HL-60 (cell line): Measurements from ENCODE around the gene YY1.

Experiments
- DNase-seq, 2 experiments: peaks; one replicate each; pipeline ENCODE4 v3.0.0-alpha.2; 2010 to 2020; ENCODE audit warnings: low read depth in 1 of 2, low spot score in 1 of 2
- H3K27ac ChIP-seq: fragments of 250-450 bp; sonication (Bioruptor Pico); replicated peaks from 2 replicates; pipeline ENCODE4 v1.5.1; 2020; ENCODE audit warnings: mild to moderate bottlenecking, moderate library complexity
- H3K27me3 ChIP-seq: fragments of 250-450 bp; sonication (Bioruptor Pico); 2 replicates; pipeline ENCODE4 v1.5.1; 2021; ENCODE audit warnings: mild to moderate bottlenecking, moderate library complexity; ENCODE audit not compliant: insufficient read depth, poor library complexity, severe bottlenecking
- H3K4me3 ChIP-seq: replicated peaks from 2 replicates; pipeline ENCODE4 v1.5.1; 2011; ENCODE audit warnings: mild to moderate bottlenecking, control low read depth, low read length; ENCODE audit not compliant: insufficient read depth
- CTCF ChIP-seq: IDR thresholded peaks from one replicate; pipeline ENCODE4 v1.5.1; 2011; ENCODE audit warnings: low read length, control low read depth, inconsistent platforms; ENCODE audit not compliant: insufficient read depth
- GABPA ChIP-seq: IDR thresholded peaks from 2 replicates; pipeline ENCODE4 v1.6.1; 2012; ENCODE audit warnings: low read depth
- POLR2AphosphoS5 ChIP-seq: IDR thresholded peaks from 2 replicates; pipeline ENCODE4 v1.6.1; 2012; ENCODE audit warnings: low read depth
- REST ChIP-seq: IDR thresholded peaks from 2 replicates; pipeline ENCODE4 v1.6.1; 2012; ENCODE audit warnings: low read depth; ENCODE audit not compliant: insufficient replicate concordance
- SPI1 ChIP-seq: IDR thresholded peaks from 2 replicates; pipeline ENCODE4 v1.6.1; 2012; ENCODE audit warnings: low read depth, mild to moderate bottlenecking, borderline replicate concordance

YY1 gene

GRCh38 chr14:100271247-100271939 lies 32.4 kb downstream of the YY1 start:
- H3K27ac ChIP-seq = no peak overlapping the region
- DNase-seq = no peak
- TF ChIP-seq CTCF = no peak
- TF ChIP-seq SPI1 = no peak
- H3K27me3 ChIP-seq = no peaks in the 10 kb centered on the region
- H3K4me3 ChIP-seq = no peak overlapping the region

- H3K27me3 ChIP-seq = no peaks in the 10 kb centered on the region
- TF ChIP-seq SPI1 (no peak), POLR2AphosphoS5 (no peak), GABPA (no peak), CTCF (no peak)
- H3K4me3 ChIP-seq = no peak overlapping the region
- H3K27ac ChIP-seq = no peak overlapping the region
- no peak for DNase-seq
These were observed 35.3 kb downstream of the YY1 start for GRCh38 chr14:100274250-100274649.

- no peak for DNase-seq
These were observed 36.3 kb downstream of the YY1 start for GRCh38 chr14:100275214-100275613.

More at GRCh38 chr14:100275214-100275613, 36.3 kb downstream of the YY1 start:
- H3K27ac ChIP-seq = no peak overlapping the region
- TF ChIP-seq SPI1 = no peak
- no peak for TF ChIP-seq REST
- no peak for TF ChIP-seq CTCF
- no peak for TF ChIP-seq POLR2AphosphoS5
- no peak for TF ChIP-seq GABPA
- no peak overlapping the region for H3K4me3 ChIP-seq
- no peaks in the 10 kb centered on the region for H3K27me3 ChIP-seq
